ENCODE measurements around the gene ZNF66. TPM values are rescaled to one million over a fixed set of nuclear protein-coding genes. Genes with fewer than 3 reads are reported as not detected.
"Not testable (repeated sequence)": the region's sequence is repeated elsewhere in the genome, so short reads cannot be mapped to it uniquely, and the experiment has no call there.

Gene ZNF66
- 10 to 100 TPM; 13.4 to 18.0 TPM for total RNA-seq

DNA sequence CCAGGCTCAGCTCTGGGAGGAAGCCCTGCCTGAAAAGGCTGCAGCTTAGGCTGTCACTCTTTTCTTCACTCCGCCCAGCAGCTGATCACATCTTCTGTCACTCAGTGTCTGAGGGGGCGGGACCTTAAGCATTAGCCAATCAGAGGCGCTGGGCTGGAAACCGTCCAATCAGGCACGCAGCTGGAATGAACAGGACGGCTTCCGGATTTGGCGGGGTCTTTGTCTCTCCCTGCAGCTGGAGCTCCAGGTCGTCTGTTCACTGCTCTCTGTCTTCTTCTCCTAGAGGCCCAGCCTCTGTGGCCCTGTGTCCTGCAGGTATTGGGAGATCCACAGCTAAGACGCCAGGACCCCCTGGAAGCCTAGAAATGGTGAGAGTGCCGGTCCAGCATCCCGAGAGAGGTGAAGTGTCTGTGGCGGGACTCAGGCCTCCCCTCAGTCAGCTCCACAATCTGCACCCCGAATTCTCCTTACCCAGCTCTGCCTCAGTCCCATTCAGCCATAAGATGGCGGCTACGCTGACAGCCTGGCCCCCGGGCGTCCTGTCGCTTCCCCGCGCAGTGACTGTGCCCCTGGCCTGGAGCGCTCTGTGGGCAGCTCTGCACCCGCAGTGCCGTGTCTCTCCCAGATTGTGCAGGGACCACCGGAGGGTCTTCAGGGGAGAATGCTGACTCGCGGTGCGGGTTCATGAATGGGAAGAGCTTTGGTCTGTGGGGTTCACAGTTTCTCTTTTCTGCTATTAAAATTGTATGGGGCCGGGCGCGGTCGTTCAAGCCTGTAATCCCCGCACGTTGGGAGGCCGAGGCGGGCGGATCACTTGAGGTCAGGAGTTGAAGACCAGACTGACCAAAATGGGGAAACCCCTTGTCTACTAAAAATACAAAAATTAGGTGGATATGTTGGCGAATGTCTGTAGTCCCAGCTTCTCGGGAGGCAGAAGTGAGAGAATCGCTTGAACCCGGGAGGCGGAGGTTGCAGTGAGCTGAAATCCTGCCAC, at the start of gene ZNF66:
ZNF66 (plus strand) TSS at position 222 of the 994 bp plus-strand sequence; CDS start at position 366, 144 bp downstream.
- peak within 1 kb of the TSS; percentile 99 for H3K4me3 Mint-ChIP-seq
- ATAC-seq: peak; percentile 99

DNA sequence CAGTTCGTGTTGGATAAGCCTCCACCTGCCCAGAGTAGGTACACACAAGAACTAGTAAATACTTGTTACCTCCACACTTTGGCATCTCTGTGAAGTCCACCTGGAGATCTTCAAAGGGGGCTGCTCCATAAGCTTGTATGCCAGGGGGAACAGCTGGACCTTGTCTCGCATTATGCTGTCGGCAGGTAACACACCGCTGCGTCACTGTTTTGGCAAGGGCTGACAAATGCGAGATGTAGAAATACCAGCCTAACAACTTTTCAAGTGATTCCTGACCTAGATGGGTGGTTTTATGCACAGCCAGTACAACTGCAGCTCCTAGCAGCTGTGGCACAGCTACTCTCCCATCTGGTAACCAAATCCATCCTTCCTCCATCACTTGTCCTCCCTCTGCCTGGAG, 25.9 kb upstream of the ZNF66 start:
- not testable (repeated sequence) for ATAC-seq; H3K36me3 Mint-ChIP-seq; H3K4me3 Mint-ChIP-seq; H3K27me3 Mint-ChIP-seq; H3K9me3 Mint-ChIP-seq; H3K4me1 Mint-ChIP-seq (ENCODE audit: low read depth in 2 of 2); H3K27ac Mint-ChIP-seq; DNase-seq (ENCODE audit: low spot score)

More for the DNA sequence above, at the start of gene ZNF66:
- Mint-ChIP-seq H3K4me1 (ENCODE audit: low read depth in 2 of 2) (peaks cover 5 to 10% of the 10 kb centered on the region in 2 donors), H3K36me3 (peaks cover 20% of the 10 kb centered on the region), H3K27ac (peak within 1 kb of the TSS; percentile 81 to 95), H3K27me3 (no peaks in the 10 kb centered on the region), H3K9me3 (no peaks in the 10 kb centered on the region)
- peak; percentile 94 for DNase-seq (ENCODE audit: low spot score)

DNA sequence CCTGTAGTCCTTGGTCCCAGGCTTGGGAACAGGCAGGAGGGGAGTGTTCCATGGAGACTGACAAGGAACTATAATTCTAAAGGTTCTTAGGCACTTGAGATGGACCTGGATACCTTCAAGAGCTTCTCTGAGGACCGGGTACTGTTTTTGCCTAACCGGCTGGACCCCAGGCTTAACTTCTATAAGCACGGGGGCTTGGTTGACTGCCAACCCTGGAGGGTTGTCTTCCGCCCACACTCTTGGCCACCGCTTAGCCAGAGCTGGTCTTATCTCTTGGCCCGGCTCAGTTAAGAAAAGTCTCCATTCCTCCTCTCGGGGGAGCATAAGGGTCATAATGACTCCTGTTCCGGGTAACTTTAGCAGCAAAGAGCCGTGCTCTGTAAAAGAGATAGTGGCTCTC, 23.8 kb upstream of the ZNF66 start:
- not testable (repeated sequence) for H3K4me1 Mint-ChIP-seq (ENCODE audit: low read depth in 2 of 2); ATAC-seq; H3K27ac Mint-ChIP-seq; DNase-seq (ENCODE audit: low spot score); H3K27me3 Mint-ChIP-seq; H3K4me3 Mint-ChIP-seq; H3K36me3 Mint-ChIP-seq; H3K9me3 Mint-ChIP-seq

GRCh38 chr19:20769225-20769736, 6.8 kb upstream of the ZNF66 start:
- H3K4me1 Mint-ChIP-seq (ENCODE audit: low read depth in 2 of 2); H3K9me3 Mint-ChIP-seq: not testable (repeated sequence)

DNA sequence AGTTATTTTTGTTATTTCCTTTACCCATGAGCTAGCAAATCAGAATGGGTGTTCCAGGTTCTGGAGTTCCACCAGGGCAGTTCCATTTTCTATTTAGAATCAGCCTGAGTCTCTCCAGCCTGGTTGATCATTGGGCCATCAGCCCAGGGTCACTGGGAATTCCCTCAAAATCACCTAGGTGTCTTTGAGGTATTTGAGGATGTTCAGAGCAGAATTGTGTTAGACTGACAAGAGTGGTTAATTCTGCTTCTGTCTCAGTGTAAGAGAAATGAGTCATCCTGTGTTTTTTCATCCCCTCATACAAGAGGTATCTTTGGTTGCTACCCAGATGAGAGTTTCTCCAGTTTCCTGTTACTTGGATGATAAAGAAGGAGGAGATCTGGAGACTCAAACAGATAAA, 11.7 kb downstream of the ZNF66 start:
- no peak overlapping the region for H3K4me3 Mint-ChIP-seq
- H3K36me3 Mint-ChIP-seq: peaks cover 49% of the 10 kb centered on the region
- no peak for DNase-seq (ENCODE audit: low spot score)
- peak overlapping the region in 1 of 2 donors; percentile 56 for H3K27ac Mint-ChIP-seq
- peaks cover 5% of the 10 kb centered on the region for H3K9me3 Mint-ChIP-seq
- H3K4me1 Mint-ChIP-seq (ENCODE audit: low read depth in 2 of 2): peaks cover 4 to 26% of the 10 kb centered on the region in 2 donors
- ATAC-seq: no peak
- H3K27me3 Mint-ChIP-seq: no peaks in the 10 kb centered on the region

More at GRCh38 chr19:20769225-20769736, 6.8 kb upstream of the ZNF66 start:
- H3K4me3 Mint-ChIP-seq; H3K27me3 Mint-ChIP-seq; DNase-seq (ENCODE audit: low spot score); H3K27ac Mint-ChIP-seq: not testable (repeated sequence)
- H3K36me3 Mint-ChIP-seq: peaks cover 13% of the 10 kb centered on the region
- ATAC-seq: peak in 1 of 2 donors; percentile 36

DNA sequence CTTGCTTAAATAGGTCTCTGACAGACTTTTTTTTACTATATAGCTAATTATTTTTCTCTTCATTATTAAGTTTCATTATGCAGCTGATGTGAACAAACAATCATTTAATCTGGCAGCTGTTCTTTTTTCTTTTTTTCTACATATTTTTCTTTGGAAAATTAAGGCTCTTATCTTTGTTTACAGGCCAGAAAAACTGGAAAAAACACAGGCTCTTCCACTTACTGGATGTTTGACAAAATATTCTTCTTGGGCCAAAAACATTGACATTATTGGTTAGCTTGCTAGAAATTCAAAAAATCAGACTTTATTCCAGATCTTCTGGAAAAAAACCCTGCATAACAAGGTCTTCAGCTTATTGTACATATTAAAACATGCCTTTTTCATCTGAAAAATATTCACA, 15.7 kb downstream of the ZNF66 start:
- ATAC-seq (no peak), DNase-seq (ENCODE audit: low spot score) (no peak)
- Mint-ChIP-seq H3K36me3 (peaks cover 40% of the 10 kb centered on the region), H3K27ac (no peak overlapping the region), H3K4me1 (ENCODE audit: low read depth in 2 of 2) (peaks cover 0 to 7% of the 10 kb centered on the region in 2 donors), H3K27me3 (no peaks in the 10 kb centered on the region), H3K4me3 (no peak overlapping the region), H3K9me3 (peaks cover 3% of the 10 kb centered on the region)

- H3K4me1 Mint-ChIP-seq (ENCODE audit: low read depth in 2 of 2); H3K27me3 Mint-ChIP-seq; H3K4me3 Mint-ChIP-seq; ATAC-seq; H3K27ac Mint-ChIP-seq; DNase-seq (ENCODE audit: low spot score): not testable (repeated sequence)
- Mint-ChIP-seq H3K9me3 (peaks cover 35% of the 10 kb centered on the region), H3K36me3 (peaks cover 76% of the 10 kb centered on the region)
Measured at GRCh38 chr19:20806311-20807262, 30.5 kb downstream of the ZNF66 start.

- H3K27me3 Mint-ChIP-seq: no peaks in the 10 kb centered on the region
- no peaks in the 10 kb centered on the region for H3K4me1 Mint-ChIP-seq (ENCODE audit: low read depth in 2 of 2)
- ATAC-seq: no peak
- peaks cover 34% of the 10 kb centered on the region for H3K9me3 Mint-ChIP-seq
- peaks cover 37% of the 10 kb centered on the region for H3K36me3 Mint-ChIP-seq
- no peak overlapping the region for H3K27ac Mint-ChIP-seq
- DNase-seq (ENCODE audit: low spot score): no peak
- no peak overlapping the region for H3K4me3 Mint-ChIP-seq
Measured at GRCh38 chr19:20840371-20840770, 64.3 kb downstream of the ZNF66 start.

Other genes starting within 250 kb of the ZNF66 start
- 10 to 100 TPM; 14.6 to 23.5 TPM for gene ZNF737, start 210.5 kb upstream of the ZNF66 start, total RNA-seq
- 10 to 100 TPM in 1 of 2 donors, 1 to 10 TPM in 1; 5.7 to 19.4 TPM for gene ZNF626, start 114.7 kb upstream of the ZNF66 start, total RNA-seq
- gene ZNF85, start 146.9 kb downstream of the ZNF66 start, total RNA-seq: 10 to 100 TPM; 11.0 to 12.6 TPM
- gene ZNF430, start 244.4 kb downstream of the ZNF66 start, total RNA-seq: 10 to 100 TPM; 27.2 to 40.2 TPM

Measured in natural killer cell treated with Interleukin-12 subunit alpha and Interleukin-12 subunit beta and Interleukin-15 and Interleukin-18, amount 100 ng/mL, for 72 hours (primary cell).